Activated T-helper 1 cell treated with anti-CD3 and anti-CD28 coated beads, Interleukin-12 subunit alpha, Interleukin-12 subunit beta, Interleukin-2, Interleukin-4 antibody, amounts not matched to agents 30 ng/mL and 10 ng/mL and 1 ng/mL, durations not matched to agents 14 hours and 24 hours and 36 hours (primary cell): ENCODE measurements around the gene MPL. TPM values are rescaled to one million over a fixed set of nuclear protein-coding genes. Genes with fewer than 3 reads are reported as not detected.
"Not testable (repeated sequence)": the region's sequence is repeated elsewhere in the genome, so short reads cannot be mapped to it uniquely, and the experiment has no call there.

ENCODE experiments used
- DNase-seq: peaks from one replicate; pipeline ENCODE4 v3.0.0; 2021; ENCODE audit warnings: low spot score
- H3K27ac Mint-ChIP-seq: one replicate; pipeline ENCODE4 v1.8.0; 2021; ENCODE audit warnings: mild to moderate bottlenecking, mixed read lengths
- H3K27me3 Mint-ChIP-seq: one replicate; pipeline ENCODE4 v1.8.0; 2022; ENCODE audit warnings: mild to moderate bottlenecking, moderate library complexity, mixed read lengths; ENCODE audit not compliant: insufficient read depth
- H3K36me3 Mint-ChIP-seq: one replicate; pipeline ENCODE4 v1.8.0; 2021; ENCODE audit warnings: low read depth, mixed read lengths
- H3K4me1 Mint-ChIP-seq: one replicate; pipeline ENCODE4 v1.8.0; 2021; ENCODE audit warnings: low read depth, mixed read lengths
- H3K4me3 Mint-ChIP-seq: one replicate; pipeline ENCODE4 v1.8.0; 2021; ENCODE audit warnings: mild to moderate bottlenecking, moderate library complexity, mixed read lengths
- H3K9me3 Mint-ChIP-seq: one replicate; pipeline ENCODE4 v1.8.0; 2021; ENCODE audit warnings: mixed read lengths
- intact Hi-C: fragments of 100-400 bp; cut with micrococcal nuclease; formaldehyde crosslinking; loops from one replicate; pipeline ENCODE4 v1.15.1; 2024
- total RNA-seq: library from RNA; stranded (reverse); gene quantifications from 2 replicates; pipeline ENCODE4 v1.2.3, GENCODE V29; 2022

The MPL gene
- total RNA-seq, 1 donor from 2014 or later: not detected

DNA sequence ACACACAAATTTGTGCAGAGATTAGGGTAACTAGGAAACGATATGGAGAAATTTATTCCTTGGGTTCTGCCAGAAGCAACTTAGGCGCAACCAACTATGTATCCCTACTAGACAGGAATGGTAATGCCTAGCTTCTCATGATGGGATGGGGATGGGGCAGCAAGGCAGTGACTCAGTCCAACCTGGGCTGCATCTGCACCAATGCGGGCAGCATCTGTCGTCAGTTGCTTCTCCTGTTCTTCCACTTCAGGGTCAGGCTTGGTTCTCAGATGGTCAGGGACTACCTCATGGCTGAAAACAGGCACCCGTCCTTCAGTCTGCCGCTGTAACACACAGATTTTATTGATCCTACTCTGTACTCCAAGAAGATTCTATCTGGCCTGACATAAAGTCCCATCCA, 49.1 kb downstream of the MPL start:
- peaks cover 53% of the 10 kb centered on the region for H3K36me3 Mint-ChIP-seq
- no peak overlapping the region for H3K4me3 Mint-ChIP-seq
- H3K9me3 Mint-ChIP-seq: no peaks in the 10 kb centered on the region
- no peak for DNase-seq
- intact Hi-C loops: no loop called here
- H3K27me3 Mint-ChIP-seq: no peaks in the 10 kb centered on the region
- H3K4me1 Mint-ChIP-seq: peaks cover 36% of the 10 kb centered on the region
- no peak overlapping the region for H3K27ac Mint-ChIP-seq

DNA sequence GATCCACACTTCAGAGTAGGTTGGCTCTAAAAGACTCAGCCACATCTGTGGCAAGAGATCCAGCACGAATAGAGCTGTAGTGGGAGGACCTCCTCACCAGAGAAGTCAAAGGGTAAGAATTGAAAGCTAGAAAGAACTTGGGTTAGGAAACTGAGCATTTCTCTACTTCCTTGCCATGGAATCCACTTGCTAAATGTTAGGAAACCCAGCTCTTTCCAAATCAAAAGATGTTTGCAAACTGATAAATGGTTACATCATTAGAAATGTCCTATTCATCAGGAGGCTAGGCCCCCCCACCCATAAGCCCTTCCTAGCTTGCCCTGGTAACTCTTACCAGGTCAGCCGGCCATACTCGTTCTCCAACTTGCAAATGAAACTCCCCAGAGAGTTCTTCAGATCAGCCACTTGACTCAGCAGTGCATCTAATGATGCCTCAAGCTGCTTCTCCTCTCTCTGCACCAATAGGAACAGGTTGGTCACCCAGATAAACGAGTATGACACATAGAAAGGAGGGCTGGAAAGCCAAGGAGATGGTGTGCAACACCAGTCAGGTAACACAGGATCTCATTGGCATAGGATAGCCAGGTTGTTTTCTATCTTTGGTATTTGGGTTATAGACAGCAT, 50.5 kb downstream of the MPL start:
- H3K36me3 Mint-ChIP-seq: peaks cover 43% of the 10 kb centered on the region
- intact Hi-C loops: no loop called here
- H3K4me1 Mint-ChIP-seq: peaks cover 40% of the 10 kb centered on the region
- no peak for DNase-seq
- no peaks in the 10 kb centered on the region for H3K9me3 Mint-ChIP-seq
- H3K27me3 Mint-ChIP-seq: no peaks in the 10 kb centered on the region
- H3K4me3 Mint-ChIP-seq: peak overlapping the region; percentile 99
- peak overlapping the region; percentile 64 for H3K27ac Mint-ChIP-seq

DNA sequence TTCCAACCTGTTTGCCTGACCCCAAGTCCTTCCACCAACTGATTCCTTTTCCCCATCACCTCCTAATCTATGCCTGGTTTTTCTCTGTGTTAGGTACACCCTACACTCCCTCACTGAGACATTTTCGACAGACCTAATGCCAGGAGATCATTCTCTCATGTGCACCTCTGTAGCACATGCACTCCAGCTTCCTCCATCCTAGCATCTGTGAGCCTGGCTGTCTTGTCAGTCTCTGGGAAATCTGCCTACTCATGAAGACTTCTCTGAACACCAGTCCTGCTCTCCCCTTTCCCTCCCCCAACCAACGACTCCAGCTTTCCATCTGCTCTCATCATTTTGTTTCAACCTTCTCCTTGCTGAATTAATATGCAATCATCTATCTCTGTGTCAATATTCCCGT, 51.0 kb downstream of the MPL start:
- H3K4me1 Mint-ChIP-seq: peaks cover 40% of the 10 kb centered on the region
- peak overlapping the region; percentile 99 for H3K4me3 Mint-ChIP-seq
- peaks cover 40% of the 10 kb centered on the region for H3K36me3 Mint-ChIP-seq
- H3K27ac Mint-ChIP-seq: peak overlapping the region; percentile 64
- H3K9me3 Mint-ChIP-seq: no peaks in the 10 kb centered on the region
- no peak for DNase-seq
- no peaks in the 10 kb centered on the region for H3K27me3 Mint-ChIP-seq
- intact Hi-C loops: loop anchor here (1.0 kb wide), 5 partner anchors 20 to 216 kb away; partner anchors contain the start of genes CDC20, CFAP57, EBNA1BP2 and ELOVL1

DNA sequence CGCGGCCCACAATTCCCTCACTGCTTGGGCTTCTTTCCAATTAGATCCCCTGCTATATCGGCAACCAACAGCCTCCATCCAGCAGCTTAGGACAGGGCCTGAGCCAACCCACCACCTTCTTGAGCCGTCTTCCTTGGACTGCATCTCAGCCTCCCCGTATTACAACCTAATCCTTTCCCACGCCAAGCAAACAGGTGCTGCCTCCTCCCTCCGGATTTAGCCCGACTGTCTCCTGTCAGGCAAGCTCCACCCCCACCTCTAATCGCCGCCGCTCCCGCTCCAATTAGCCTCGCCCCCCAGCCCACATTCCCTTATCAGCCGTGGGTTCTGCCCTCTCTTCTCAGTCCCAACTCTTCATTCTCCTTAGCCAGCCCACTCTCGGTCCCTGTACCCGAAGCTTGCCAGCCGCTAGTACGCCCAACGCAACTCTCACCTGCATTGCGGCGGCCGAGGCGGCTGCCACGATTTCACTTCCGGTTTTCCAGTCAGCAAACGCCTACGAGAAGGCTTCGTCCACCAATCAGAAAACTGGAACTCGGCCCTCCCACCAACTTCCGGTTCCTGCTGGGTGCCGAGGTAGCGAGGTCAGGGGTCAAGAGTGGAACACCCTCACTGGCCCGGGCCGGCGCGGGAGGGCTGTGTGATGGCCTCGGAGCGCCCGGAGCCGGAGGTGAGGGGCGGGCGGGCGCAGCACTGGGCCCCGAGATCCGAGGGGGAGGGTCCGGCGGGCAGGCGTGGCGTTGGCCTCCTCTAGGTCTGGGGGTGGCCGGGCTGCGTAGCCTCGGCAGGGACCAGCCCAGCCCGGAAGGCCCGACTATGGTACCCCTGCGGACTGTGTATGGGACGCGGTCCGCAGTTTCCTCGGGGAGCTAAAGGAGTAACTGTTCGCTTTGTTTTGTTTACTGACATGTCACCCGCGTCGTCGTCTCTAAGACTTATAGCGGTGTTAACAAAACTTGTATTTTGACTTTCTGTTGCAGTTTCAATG, 52.0 kb downstream of the MPL start, which contains the start of the genes MED8 and SZT2:
Gene MED8, minus strand, starts transcription at position 475 of the 988 bp plus-strand sequence. Its CDS starts 36 bp downstream, at position 439.
Gene SZT2, plus strand, starts transcription at position 574 of the 988 bp plus-strand sequence. Its CDS starts 70 bp downstream, at position 644.
- Mint-ChIP-seq H3K4me1 (peaks cover 40% of the 10 kb centered on the region), H3K36me3 (peaks cover 31% of the 10 kb centered on the region), H3K9me3 (no peaks in the 10 kb centered on the region), H3K27ac (peak within 1 kb of the TSS; percentile 92), H3K4me3 (peak within 1 kb of the TSS; percentile 99), H3K27me3 (no peaks in the 10 kb centered on the region)
- intact Hi-C loops: loop anchor here (1.0 kb wide), 6 partner anchors 21 to 261 kb away; partner anchors contain the start of genes CDC20, CFAP57, EBNA1BP2 and ELOVL1
- peak; percentile 93 for DNase-seq

DNA sequence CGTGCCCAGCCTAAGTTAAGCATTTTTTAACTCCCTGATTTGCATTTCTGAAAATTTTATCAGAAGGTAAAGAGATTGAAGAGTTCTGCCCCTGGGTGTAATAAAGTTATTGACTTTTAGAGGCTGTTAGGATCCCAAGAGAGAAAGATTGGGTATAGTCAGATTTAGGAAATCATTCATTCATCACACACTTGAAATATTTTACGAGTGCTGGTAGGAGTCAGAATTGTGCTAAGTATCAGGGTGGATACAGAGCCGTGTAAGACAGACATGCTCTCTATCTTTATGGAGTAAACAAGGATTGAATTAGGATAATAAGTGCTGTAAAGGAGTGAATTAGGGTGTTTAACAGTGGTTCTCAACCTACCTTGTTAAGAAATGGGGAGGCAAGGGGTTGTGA, 55.1 kb downstream of the MPL start:
- no peak overlapping the region for H3K27ac Mint-ChIP-seq
- no peaks in the 10 kb centered on the region for H3K9me3 Mint-ChIP-seq
- peaks cover 35% of the 10 kb centered on the region for H3K4me1 Mint-ChIP-seq
- H3K4me3 Mint-ChIP-seq: no peak overlapping the region
- H3K36me3 Mint-ChIP-seq: peaks cover 19% of the 10 kb centered on the region
- H3K27me3 Mint-ChIP-seq: no peaks in the 10 kb centered on the region
- no peak for DNase-seq
- intact Hi-C loops: no loop called here

DNA sequence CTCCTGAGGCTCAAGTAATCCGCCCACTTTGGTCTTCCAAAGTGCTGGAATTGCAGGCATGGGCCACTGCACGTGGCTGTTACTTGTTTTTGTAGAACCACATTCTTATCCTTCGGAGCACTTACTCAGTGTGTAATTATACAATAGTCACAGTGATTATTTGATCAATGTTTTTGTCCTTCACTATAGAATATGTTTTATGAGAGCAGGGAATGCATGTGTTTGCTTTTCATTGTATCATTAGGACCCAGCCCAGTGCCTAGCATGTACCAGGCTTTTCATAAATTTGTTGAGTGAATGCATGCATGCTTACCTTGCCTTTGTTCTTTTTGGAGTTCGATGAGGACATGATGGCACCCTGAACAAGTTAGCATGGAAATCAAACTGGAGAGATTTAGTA, 57.9 kb downstream of the MPL start:
- Mint-ChIP-seq H3K36me3 (peaks cover 14% of the 10 kb centered on the region), H3K4me1 (peaks cover 17% of the 10 kb centered on the region), H3K27ac (no peak overlapping the region), H3K4me3 (no peak overlapping the region), H3K9me3 (no peaks in the 10 kb centered on the region), H3K27me3 (no peaks in the 10 kb centered on the region)
- no peak for DNase-seq
- intact Hi-C loops: no loop called here

DNA sequence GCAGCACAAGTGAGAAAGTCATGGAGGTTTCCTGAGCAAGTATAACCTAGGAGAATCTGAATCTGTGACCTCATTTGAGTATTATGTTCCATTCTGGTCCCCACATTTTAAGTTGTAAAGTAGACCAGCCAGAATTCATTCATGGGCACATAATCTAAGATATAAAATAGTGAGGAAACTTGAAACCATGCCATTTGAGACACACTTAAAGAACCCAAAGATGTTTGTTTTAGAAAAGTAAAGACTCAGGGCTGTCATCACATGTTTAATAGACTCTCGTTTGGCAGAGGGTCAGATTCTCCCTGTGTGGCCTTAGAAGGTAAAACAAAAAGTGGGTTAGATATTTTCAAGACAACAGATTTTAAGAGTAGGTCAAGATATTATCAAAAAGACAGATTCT, 58.4 kb downstream of the MPL start:
- H3K27me3 Mint-ChIP-seq: no peaks in the 10 kb centered on the region
- no peak overlapping the region for H3K4me3 Mint-ChIP-seq
- H3K4me1 Mint-ChIP-seq: peaks cover 14% of the 10 kb centered on the region
- peaks cover 13% of the 10 kb centered on the region for H3K36me3 Mint-ChIP-seq
- DNase-seq: no peak
- H3K27ac Mint-ChIP-seq: no peak overlapping the region
- intact Hi-C loops: no loop called here
- H3K9me3 Mint-ChIP-seq: no peaks in the 10 kb centered on the region

DNA sequence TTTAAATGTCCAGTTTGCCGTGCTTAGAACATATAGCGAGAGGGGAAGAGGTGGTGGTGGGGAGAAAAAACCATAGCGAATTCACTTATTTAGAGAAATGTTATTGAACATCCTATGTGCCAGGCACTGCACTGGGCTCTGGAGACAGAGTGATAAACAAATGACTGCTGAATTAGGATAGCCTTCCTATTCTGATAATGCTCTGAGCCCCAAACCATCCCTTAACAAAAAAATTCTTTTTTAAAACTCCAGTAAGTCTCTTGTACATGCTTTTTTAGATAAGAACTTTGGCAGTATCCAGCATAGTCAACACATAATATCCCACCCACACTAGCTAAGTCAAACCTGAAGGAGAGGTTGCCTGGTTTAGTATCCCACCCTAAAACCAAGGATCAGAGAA, 60.6 kb downstream of the MPL start:
- H3K4me1 Mint-ChIP-seq: peaks cover 6% of the 10 kb centered on the region
- DNase-seq: no peak
- H3K9me3 Mint-ChIP-seq: no peaks in the 10 kb centered on the region
- no peaks in the 10 kb centered on the region for H3K27me3 Mint-ChIP-seq
- H3K27ac Mint-ChIP-seq: no peak overlapping the region
- no peak overlapping the region for H3K4me3 Mint-ChIP-seq
- intact Hi-C loops: no loop called here
- H3K36me3 Mint-ChIP-seq: peaks cover 18% of the 10 kb centered on the region

DNA sequence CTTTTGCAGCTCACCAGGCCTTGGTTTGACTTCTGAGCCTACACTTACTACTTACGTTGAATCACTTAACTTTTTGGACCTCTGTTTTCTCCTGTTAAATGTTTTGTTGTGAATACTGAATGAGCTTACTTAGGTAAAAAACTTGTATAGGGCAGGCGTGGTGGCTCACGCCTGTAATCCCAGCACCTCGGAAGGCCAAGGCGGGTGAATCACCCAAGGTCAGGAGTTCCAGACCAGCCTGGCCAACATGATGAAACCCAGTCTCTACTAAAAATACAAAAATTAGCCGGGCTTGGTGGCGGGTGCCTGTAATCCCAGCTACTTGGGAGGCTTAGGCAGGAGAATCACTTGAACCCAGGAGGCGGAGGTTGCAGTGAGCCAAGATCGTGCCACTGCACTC, 62.8 kb downstream of the MPL start:
- H3K9me3 Mint-ChIP-seq, intact Hi-C loops, H3K27me3 Mint-ChIP-seq, H3K27ac Mint-ChIP-seq, H3K4me1 Mint-ChIP-seq, DNase-seq, H3K4me3 Mint-ChIP-seq: not testable (repeated sequence)
- peaks cover 27% of the 10 kb centered on the region for H3K36me3 Mint-ChIP-seq

DNA sequence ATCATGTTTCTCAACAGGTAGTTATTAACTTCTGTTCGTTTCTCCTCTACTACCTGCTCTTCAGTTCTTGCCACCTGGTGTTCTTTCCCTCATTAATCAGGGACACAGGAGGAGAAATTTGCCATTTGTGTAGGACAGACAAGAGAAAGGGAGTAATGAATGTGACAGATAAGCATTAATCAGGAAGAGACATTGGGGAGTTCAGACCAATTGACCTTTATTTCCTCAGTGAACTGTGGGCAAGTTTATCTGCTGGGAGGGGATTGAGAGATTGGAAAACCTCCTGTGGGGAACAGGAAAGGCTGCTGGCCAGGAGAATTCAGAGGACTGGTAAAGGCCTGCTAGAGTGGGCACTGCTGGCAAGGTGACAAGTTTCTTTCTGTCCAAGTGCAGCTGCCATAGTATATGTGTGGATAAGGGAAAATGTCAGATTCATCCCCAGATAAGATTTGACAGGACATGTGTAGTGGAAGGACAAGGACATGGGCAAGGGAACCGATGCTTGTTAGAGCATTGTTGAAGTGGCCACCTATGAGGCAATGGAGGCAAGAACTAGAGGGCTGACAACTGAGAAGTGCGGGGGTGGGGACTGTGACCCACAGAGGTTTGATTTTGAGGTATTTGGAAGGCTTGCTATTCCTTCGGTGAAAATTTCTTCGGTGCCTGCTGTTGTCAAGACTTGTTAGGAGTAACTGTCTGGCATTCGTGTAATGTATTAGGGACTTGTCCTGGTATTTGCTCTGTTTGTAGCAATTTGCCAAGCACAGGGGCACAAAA, 64.7 kb downstream of the MPL start:
- no peak for DNase-seq
- H3K27me3 Mint-ChIP-seq: no peaks in the 10 kb centered on the region
- H3K36me3 Mint-ChIP-seq: peaks cover 27% of the 10 kb centered on the region
- no peak overlapping the region for H3K27ac Mint-ChIP-seq
- H3K4me3 Mint-ChIP-seq: no peak overlapping the region
- intact Hi-C loops: no loop called here
- no peaks in the 10 kb centered on the region for H3K9me3 Mint-ChIP-seq
- H3K4me1 Mint-ChIP-seq: peaks cover 6% of the 10 kb centered on the region
